HEK293 (cell line): ENCODE data around the gene APC2.

Source experiments
- ATF2 ChIP-seq: fragments of 450-650 bp; formaldehyde crosslinking; IDR thresholded peaks from 2 replicates; pipeline ENCODE4 v1.5.1; 2016; ENCODE audit warnings: missing biosample characterization, missing genetic modification characterization, low read depth
- EGR2 ChIP-seq: fragments of 450-650 bp; formaldehyde crosslinking; IDR thresholded peaks from 2 replicates; pipeline ENCODE4 v1.5.1; 2016; ENCODE audit warnings: low read depth, missing biosample characterization, missing genetic modification characterization
- GFI1B ChIP-seq: fragments of 450-650 bp; formaldehyde crosslinking; IDR thresholded peaks from 2 replicates; pipeline ENCODE4 v1.5.1; 2016; ENCODE audit warnings: missing biosample characterization, missing genetic modification characterization
- OVOL3 ChIP-seq: fragments of 450-650 bp; formaldehyde crosslinking; IDR thresholded peaks from 2 replicates; pipeline ENCODE4 v1.5.1; 2016; ENCODE audit warnings: missing biosample characterization, missing genetic modification characterization
- PRDM2 ChIP-seq: fragments of 450-650 bp; formaldehyde crosslinking; IDR thresholded peaks from 2 replicates; pipeline ENCODE4 v1.5.1; 2016; ENCODE audit warnings: missing biosample characterization, missing genetic modification characterization, borderline replicate concordance
- REPIN1 ChIP-seq: fragments of 450-650 bp; formaldehyde crosslinking; IDR thresholded peaks from 2 replicates; pipeline ENCODE4 v1.5.1; 2017; ENCODE audit warnings: missing biosample characterization, missing genetic modification characterization, low read depth
- TSHZ1 ChIP-seq: fragments of 450-650 bp; formaldehyde crosslinking; IDR thresholded peaks from 2 replicates; pipeline ENCODE4 v1.5.1; 2016; ENCODE audit warnings: missing biosample characterization, missing genetic modification characterization, borderline replicate concordance
- ZBTB11 ChIP-seq: fragments of 450-650 bp; formaldehyde crosslinking; conservative IDR thresholded peaks from 2 replicates; pipeline ENCODE4 v1.5.1; 2016; ENCODE audit warnings: low read depth, missing biosample characterization, missing genetic modification characterization
- ZBTB48 ChIP-seq: fragments of 450-650 bp; formaldehyde crosslinking; IDR thresholded peaks from 2 replicates; pipeline ENCODE4 v1.5.1; 2016; ENCODE audit warnings: missing biosample characterization, missing genetic modification characterization
- ZEB2 ChIP-seq: fragments of 450-650 bp; formaldehyde crosslinking; IDR thresholded peaks from 2 replicates; pipeline ENCODE4 v1.5.1; 2016; ENCODE audit warnings: missing biosample characterization, missing genetic modification characterization
- ZFP41 ChIP-seq: fragments of 450-650 bp; formaldehyde crosslinking; IDR thresholded peaks from 2 replicates; pipeline ENCODE4 v1.5.1; 2016; ENCODE audit warnings: missing biosample characterization, missing genetic modification characterization, borderline replicate concordance
- ZNF132 ChIP-seq: fragments of 450-650 bp; formaldehyde crosslinking; IDR thresholded peaks from 2 replicates; pipeline ENCODE4 v1.5.1; 2017; ENCODE audit warnings: missing biosample characterization, missing genetic modification characterization, borderline replicate concordance
- ZNF157 ChIP-seq: fragments of 450-650 bp; formaldehyde crosslinking; IDR thresholded peaks from 2 replicates; pipeline ENCODE4 v1.5.1; 2016; ENCODE audit warnings: missing biosample characterization, missing genetic modification characterization
- ZNF175 ChIP-seq: fragments of 450-650 bp; formaldehyde crosslinking; IDR thresholded peaks from 2 replicates; pipeline ENCODE4 v1.5.1; 2016; ENCODE audit warnings: missing biosample characterization, missing genetic modification characterization
- ZNF221 ChIP-seq: fragments of 450-650 bp; formaldehyde crosslinking; IDR thresholded peaks from 2 replicates; pipeline ENCODE4 v1.5.1; 2017; ENCODE audit warnings: missing biosample characterization, missing genetic modification characterization, borderline replicate concordance
- ZNF280C ChIP-seq: fragments of 450-650 bp; formaldehyde crosslinking; IDR thresholded peaks from 2 replicates; pipeline ENCODE4 v1.5.1; 2016; ENCODE audit warnings: missing biosample characterization, missing genetic modification characterization
- ZNF366 ChIP-seq: fragments of 450-650 bp; formaldehyde crosslinking; conservative IDR thresholded peaks from 2 replicates; pipeline ENCODE4 v1.5.1; 2016; ENCODE audit warnings: missing biosample characterization, missing genetic modification characterization
- ZNF585B ChIP-seq: fragments of 450-650 bp; formaldehyde crosslinking; IDR thresholded peaks from 2 replicates; pipeline ENCODE4 v1.5.1; 2016; ENCODE audit warnings: missing biosample characterization, missing genetic modification characterization
- ZNF621 ChIP-seq: fragments of 450-650 bp; formaldehyde crosslinking; IDR thresholded peaks from 2 replicates; pipeline ENCODE4 v1.5.1; 2017; ENCODE audit warnings: missing biosample characterization, missing genetic modification characterization
- ZNF658 ChIP-seq: fragments of 450-650 bp; formaldehyde crosslinking; IDR thresholded peaks from 2 replicates; pipeline ENCODE4; 2016; ENCODE audit warnings: missing biosample characterization, missing genetic modification characterization
- ZNF707 ChIP-seq: fragments of 450-650 bp; formaldehyde crosslinking; IDR thresholded peaks from 2 replicates; pipeline ENCODE4 v1.5.1; 2016; ENCODE audit warnings: missing biosample characterization, missing genetic modification characterization

APC2 gene

GRCh38 chr19:1438035-1438932, 11.6 kb upstream of the APC2 start, which contains the start of gene RPS15 (continued):
- TF ChIP-seq ZNF157 (tag by site-specific recombination) (no peak), PRDM2 (tag by site-specific recombination) (0 out of 2 replicates have a peak, but pooled peaks have one; percentile 25), ZFP41 (peak; percentile 70; the same call in 1 of the 2 replicates), GFI1B (tag by site-specific recombination) (no peak; the same call in 1 of the 2 replicates), ATF2 (no peak), ZNF707 (tag by site-specific recombination) (no peak), ZNF280C (no peak), ZNF132 (no peak), ZNF175 (tag by site-specific recombination) (no peak), OVOL3 (tag by site-specific recombination) (no peak; the same call in 1 of the 2 replicates), ZNF221 (tag by site-specific recombination) (no peak), ZNF658 (tag by site-specific recombination) (no peak), ZNF621 (tag by site-specific recombination) (no peak), ZBTB48 (tag by site-specific recombination) (peak; percentile 54; the same call in 1 of the 2 replicates), ZNF366 (no peak), TSHZ1 (tag by site-specific recombination) (peak; percentile 56; the same call in 1 of the 2 replicates), ZBTB11 (peak; percentile 72), EGR2 (tag by site-specific recombination) (peak; percentile 88), ZEB2 (peak; percentile 84; the same call in 1 of the 2 replicates), ZNF585B (tag by site-specific recombination) (no peak), REPIN1 (tag by site-specific recombination) (peak; percentile 67; the same call in 1 of the 2 replicates)
